ENCODE results near the gene MYL5.

GRCh38 chr4:687048-687970, 13.0 kb downstream of the MYL5 start:
- TF ChIP-seq CTCF (IDR thresholded peaks at IDR 0.05), result no peak
- TF ChIP-seq POLR2AphosphoS5 (IDR thresholded peaks at IDR 0.05), result peak; percentile 57 to 59
